Testis (tissue), 3 donors: ENCODE measurements around the gene BARHL1. TPM values are rescaled to one million over a fixed set of nuclear protein-coding genes. Genes with fewer than 3 reads are reported as not detected.

Source experiments
- DNase-seq: peaks from one replicate; pipeline ENCODE4 v3.0.0-alpha.2; 2019
- H3K27ac ChIP-seq, 2 donors: fragments of 200-600 bp; sonication (generic); one replicate each; pipeline ENCODE4 v1.5.1; 2019
- H3K27me3 ChIP-seq: fragments of 200-600 bp; sonication (generic); one replicate; pipeline ENCODE4 v1.5.1; 2019
- H3K36me3 ChIP-seq: fragments of 200-600 bp; sonication (generic); one replicate; pipeline ENCODE4 v1.5.1; 2017; ENCODE audit warnings: low read depth; ENCODE audit errors: missing control alignments
- H3K4me1 ChIP-seq: fragments of 200-600 bp; sonication (generic); one replicate; pipeline ENCODE4 v1.5.1; 2019
- H3K4me3 ChIP-seq, 2 donors: fragments of 200-600 bp; sonication (generic); one replicate each; pipeline ENCODE4 v1.5.1; 2017 to 2019
- H3K9me3 ChIP-seq: fragments of 200-600 bp; sonication (generic); one replicate; pipeline ENCODE4 v1.5.1; 2017
- CTCF ChIP-seq, 3 experiments: fragments of 450-650 bp in 2 of 3; fragments of 200-600 bp in 1 of 3; sonication (generic) in 1 of 3; IDR thresholded peaks; one replicate each; pipeline ENCODE4 v1.5.1; 2016 to 2019; ENCODE audit warnings: antibody characterized with exemption in 3 of 3, mild to moderate bottlenecking in 2 of 3, moderate library complexity in 1 of 3
- POLR2A ChIP-seq: fragments of 450-650 bp; IDR thresholded peaks from one replicate; pipeline ENCODE4 v1.6.1; 2017; ENCODE audit warnings: antibody characterized with exemption, mild to moderate bottlenecking, moderate library complexity
- WGBS, 2 donors: methylation state at CpG; one replicate each; pipeline ENCODE4 v1.1.5; 2018; 5-methylcytosine and 5-hydroxymethylcytosine counted together
- intact Hi-C: fragments of 100-400 bp; cut with DNase I; formaldehyde crosslinking; loops from one replicate; pipeline ENCODE4 v1.15.1; 2023; ENCODE audit warnings: low total_unique reads
- polyA plus RNA-seq: library from polyadenylated mRNA; stranded (reverse); fragments of 350-450 nt; fragmentation: Illumina TruSeq; extraction: RNeasy Lipid Tissue Mini Kit (QIAGEN cat#74804); gene quantifications from one replicate; pipeline ENCODE4 v1.2.3, GENCODE V29; 2014; ENCODE audit warnings: low read depth, low replicate concordance; ENCODE audit not compliant: insufficient read depth
- total RNA-seq, 2 donors: library from RNA; depleted of rRNA; stranded (reverse); fragments of >200 nt; gene quantifications; one replicate each; pipeline ENCODE4 v1.2.3, GENCODE V29; 2016

Gene BARHL1
- total and polyA plus RNA-seq, 3 donors from 2014 or later, result 0.13 to 0.31 TPM; not detected in 1

- WGBS, 2 donors, result 76 to 88% methylated on average over 8 of the region's 8 CpGs
- H3K4me1 ChIP-seq, result peaks cover 9% of the 10 kb centered on the region
- no peak for DNase-seq
- no peak overlapping the region for H3K27ac ChIP-seq
- no peak overlapping the region for H3K4me3 ChIP-seq
- H3K36me3 ChIP-seq, result no peaks in the 10 kb centered on the region
- TF ChIP-seq CTCF (IDR thresholded peaks at IDR 0.05), result no peak
- TF ChIP-seq POLR2A, result no peak
- H3K9me3 ChIP-seq, result no peaks in the 10 kb centered on the region
- intact Hi-C loops, result no loop called here
- H3K27me3 ChIP-seq, result peaks cover 5% of the 10 kb centered on the region
Measured at GRCh38 chr9:132592451-132592850, 10.0 kb downstream of the BARHL1 start.

GRCh38 chr9:132594412-132594811 is 12.0 kb downstream of the BARHL1 start:
- H3K4me3 ChIP-seq, result no peak overlapping the region
- intact Hi-C loops, result no loop called here
- no peak overlapping the region for H3K27ac ChIP-seq
- TF ChIP-seq POLR2A (no peak), CTCF (IDR thresholded peaks at IDR 0.05) (no peak)
- no peak for DNase-seq
- no peaks in the 10 kb centered on the region for H3K9me3 ChIP-seq
- 90% methylated on average over 13 of the region's 13 CpGs for WGBS, 2 donors
- peaks cover 8% of the 10 kb centered on the region for H3K4me1 ChIP-seq
- H3K27me3 ChIP-seq, result peaks cover 5% of the 10 kb centered on the region
- no peaks in the 10 kb centered on the region for H3K36me3 ChIP-seq

- no peak overlapping the region for H3K4me3 ChIP-seq
- intact Hi-C loops, result no loop called here
- no peak for DNase-seq
- no peaks in the 10 kb centered on the region for H3K36me3 ChIP-seq
- H3K27ac ChIP-seq, result no peak overlapping the region
- H3K9me3 ChIP-seq, result no peaks in the 10 kb centered on the region
- H3K4me1 ChIP-seq, result no peaks in the 10 kb centered on the region
- TF ChIP-seq CTCF (IDR thresholded peaks at IDR 0.05) (no peak), POLR2A (no peak)
- H3K27me3 ChIP-seq, result no peaks in the 10 kb centered on the region
- WGBS, 2 donors, result 91 to 94% methylated on average over 6 of the region's 6 CpGs
Measured at GRCh38 chr9:132595319-132595718, 12.9 kb downstream of the BARHL1 start.

GRCh38 chr9:132596200-132596599 is 13.8 kb downstream of the BARHL1 start:
- Histone ChIP-seq H3K9me3 (no peaks in the 10 kb centered on the region), H3K27me3 (no peaks in the 10 kb centered on the region), H3K4me3 (no peak overlapping the region), H3K27ac (no peak overlapping the region), H3K4me1 (no peaks in the 10 kb centered on the region), H3K36me3 (no peaks in the 10 kb centered on the region)
- 79 to 80% methylated on average over 3 of the region's 3 CpGs for WGBS, 2 donors
- no peak for DNase-seq
- TF ChIP-seq CTCF (IDR thresholded peaks at IDR 0.05) (no peak), POLR2A (no peak)
- intact Hi-C loops, result no loop called here

GRCh38 chr9:132597073-132597775 is 14.8 kb downstream of the BARHL1 start:
- Histone ChIP-seq H3K4me1 (no peaks in the 10 kb centered on the region), H3K36me3 (no peaks in the 10 kb centered on the region), H3K27ac (no peak overlapping the region), H3K27me3 (no peaks in the 10 kb centered on the region), H3K9me3 (no peaks in the 10 kb centered on the region), H3K4me3 (no peak overlapping the region)
- intact Hi-C loops, result no loop called here
- no peak for TF ChIP-seq CTCF (IDR thresholded peaks at IDR 0.05)
- TF ChIP-seq POLR2A, result no peak
- no peak for DNase-seq
- WGBS, 2 donors, result 92 to 96% methylated on average over 14 to 16 of the region's 16 CpGs
